ENCODE measurements around the gene DPYSL4.

DPYSL4 gene

DNA sequence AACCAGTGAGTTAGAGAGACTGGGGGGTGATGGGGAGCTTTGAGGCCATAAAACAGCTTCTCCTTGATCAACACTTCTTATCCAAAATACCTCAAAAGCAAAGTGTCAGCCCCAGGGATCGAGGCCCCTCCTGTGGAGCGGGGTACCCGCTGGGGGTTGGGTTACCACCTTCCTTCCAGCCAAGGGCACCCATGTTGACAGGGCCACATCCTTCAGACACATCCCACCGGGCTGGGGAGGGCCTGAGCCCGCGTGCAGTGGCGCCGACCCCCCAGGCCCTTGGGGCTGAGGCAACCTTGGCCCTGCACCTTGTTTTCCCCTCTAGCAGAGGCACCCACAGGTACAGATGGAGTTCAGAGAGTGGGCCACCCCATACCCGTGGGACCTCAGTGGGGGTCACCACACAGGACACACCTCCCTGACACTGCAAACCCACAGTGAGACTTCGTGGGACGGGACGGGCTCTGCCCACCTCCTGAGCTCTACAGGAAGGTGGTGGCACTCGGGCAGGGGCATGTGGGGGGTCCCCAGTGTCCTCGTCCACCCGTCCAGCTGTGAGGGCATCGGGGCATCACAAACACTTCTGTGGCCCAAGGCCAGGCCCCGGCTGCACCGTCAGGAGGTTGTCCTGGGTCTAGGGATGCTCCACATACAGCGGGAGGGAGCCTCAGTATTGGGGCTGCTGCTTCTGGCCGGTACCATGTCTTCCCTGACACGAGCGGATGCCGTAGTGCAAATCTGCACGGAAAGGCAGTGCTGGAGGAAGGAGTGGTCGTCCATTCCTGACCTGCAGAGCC lies 10.7 kb downstream of the DPYSL4 start:
- no peak for DNase-seq

- no peak for DNase-seq
Observed at GRCh38 chr10:132198068-132198370, 11.3 kb downstream of the DPYSL4 start.

DNA sequence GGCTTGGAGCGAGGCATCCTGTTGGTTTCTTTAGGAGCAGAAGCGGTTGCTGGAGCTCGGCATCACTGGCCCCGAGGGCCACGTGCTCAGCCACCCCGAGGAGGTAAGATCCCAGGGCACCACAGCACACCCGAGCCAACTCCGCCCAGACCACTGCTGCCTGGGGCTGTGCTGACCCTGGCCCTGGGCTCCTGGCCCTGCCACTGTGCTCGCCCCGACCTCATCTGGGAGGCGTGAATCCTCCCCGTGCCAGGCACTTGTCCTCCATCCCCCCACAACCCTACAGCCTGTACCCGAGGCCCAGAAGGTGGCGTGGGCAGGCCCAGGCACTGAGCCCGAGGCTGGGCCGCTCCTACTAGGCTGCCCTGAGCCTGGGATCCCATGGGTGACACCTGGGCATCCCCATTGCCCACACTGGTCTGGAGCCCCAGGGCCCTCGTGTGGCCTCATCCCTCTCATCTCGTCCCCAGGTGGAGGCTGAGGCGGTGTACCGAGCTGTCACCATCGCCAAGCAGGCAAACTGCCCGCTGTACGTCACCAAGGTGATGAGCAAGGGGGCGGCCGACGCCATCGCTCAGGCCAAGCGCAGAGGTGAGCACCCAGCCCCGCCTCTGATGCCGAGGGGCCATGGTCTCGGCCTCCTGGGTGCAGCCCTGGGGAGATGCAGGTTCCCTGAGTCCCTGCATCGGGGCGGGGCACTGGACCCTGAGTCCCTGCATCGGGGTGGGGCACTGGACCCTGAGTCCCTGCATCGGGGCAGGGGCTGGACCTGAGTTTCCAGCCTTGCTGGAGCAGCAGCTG lies 11.8 kb downstream of the DPYSL4 start:
- DNase-seq: no peak

DNA sequence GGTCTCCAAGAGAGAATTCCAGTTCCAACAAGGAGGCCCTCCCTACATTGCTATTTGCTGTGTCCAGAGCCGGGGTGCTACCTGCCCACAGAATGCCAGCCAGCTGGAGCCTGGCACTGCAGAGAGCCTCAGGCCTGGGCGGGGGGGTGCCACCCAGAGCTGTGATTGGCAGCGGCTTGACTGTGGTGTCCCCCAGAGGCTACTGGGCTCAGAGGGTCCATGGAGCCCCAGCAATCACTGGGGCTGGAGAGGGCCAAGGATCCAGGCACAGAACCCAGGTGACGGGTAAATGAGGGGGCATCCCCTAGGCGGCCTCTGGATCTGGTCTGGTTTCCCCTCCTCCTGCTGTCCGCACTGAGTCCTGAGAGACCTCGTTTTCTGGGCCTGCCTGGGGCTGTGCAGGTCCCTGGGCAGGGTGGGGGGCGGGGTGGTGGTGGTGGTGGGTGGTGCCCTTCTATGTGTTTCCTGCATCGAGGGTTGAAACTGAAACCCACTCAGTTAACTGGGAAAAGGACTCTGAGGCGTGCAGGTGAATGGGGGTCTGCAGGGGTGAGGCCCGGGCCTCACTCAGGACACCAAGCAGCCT lies 12.6 kb downstream of the DPYSL4 start:
- DNase-seq: no peak

- DNase-seq: no peak
Observed at GRCh38 chr10:132199854-132200311, 13.1 kb downstream of the DPYSL4 start.

DNA sequence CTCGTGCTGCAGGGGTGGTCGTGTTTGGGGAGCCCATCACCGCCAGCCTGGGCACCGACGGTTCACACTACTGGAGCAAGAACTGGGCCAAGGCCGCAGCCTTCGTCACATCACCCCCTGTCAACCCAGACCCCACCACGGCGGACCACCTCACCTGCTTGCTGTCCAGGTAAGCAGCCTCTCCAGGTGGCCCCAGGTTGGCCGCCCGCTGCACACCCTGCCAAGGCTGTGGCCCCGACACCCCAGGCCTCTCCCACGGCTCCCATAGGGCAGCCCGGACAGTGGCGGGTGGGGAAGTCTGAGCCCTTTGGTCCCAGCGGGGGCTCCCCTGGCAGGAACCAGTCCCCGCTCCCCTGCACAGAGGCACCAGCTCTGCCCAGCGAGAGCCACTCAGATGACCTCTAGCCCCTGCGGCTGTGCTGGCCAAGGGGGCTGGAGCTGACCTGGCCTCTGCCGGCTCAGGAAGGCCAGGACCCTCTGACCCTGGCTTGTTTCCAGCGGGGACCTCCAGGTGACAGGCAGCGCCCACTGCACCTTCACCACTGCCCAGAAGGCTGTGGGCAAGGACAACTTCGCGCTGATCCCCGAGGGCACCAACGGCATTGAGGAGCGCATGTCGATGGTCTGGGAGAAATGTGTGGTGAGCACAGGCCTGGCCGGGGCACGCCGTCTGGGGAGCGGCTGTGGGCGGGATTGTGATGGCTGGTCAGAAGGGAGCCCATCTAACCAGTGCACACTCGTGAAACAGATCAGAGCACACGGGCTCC lies 13.8 kb downstream of the DPYSL4 start:
- no peak for DNase-seq

- no peak for DNase-seq
Observed at GRCh38 chr10:132201111-132201969, 14.6 kb downstream of the DPYSL4 start.

DNA sequence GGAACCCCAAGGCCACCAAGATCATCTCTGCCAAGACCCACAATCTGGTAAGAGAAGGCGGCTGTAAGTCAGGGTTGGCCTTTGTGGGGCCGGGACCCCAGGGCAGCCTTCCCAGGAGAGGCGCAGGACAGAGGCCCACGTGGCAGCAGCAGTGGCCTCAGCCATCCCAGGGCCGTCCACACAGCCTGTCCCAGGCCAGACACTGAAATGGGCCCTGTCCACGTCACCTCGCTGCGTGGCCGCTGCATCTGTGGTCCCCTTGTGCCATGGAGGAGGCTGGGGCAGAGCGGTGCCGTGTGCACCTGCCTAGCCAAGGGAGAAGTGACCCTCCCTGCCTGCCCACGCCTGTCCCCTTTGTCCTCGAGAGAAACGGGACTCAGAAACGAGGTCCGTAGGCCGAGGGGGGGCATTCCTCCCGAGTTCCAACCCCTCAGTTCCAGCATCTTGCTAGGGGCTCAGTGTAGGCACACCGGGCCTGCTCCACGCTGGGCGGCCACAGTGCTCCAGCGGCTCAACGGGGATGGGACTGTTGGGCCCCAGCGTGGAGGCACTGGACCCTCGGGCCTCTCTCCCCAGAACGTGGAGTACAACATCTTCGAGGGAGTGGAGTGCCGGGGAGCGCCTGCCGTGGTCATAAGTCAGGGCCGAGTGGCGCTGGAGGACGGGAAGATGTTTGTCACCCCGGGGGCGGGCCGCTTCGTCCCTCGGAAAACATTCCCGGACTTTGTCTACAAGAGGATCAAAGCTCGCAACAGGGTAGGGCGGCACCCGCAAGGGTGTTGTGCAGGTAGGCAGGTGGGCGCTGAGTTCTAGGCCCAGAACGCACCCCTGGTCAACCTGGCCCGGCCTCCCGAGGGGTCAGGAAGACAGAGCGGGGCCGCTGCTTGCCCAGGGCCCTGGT lies 15.6 kb downstream of the DPYSL4 start:
- no peak for DNase-seq

DNA sequence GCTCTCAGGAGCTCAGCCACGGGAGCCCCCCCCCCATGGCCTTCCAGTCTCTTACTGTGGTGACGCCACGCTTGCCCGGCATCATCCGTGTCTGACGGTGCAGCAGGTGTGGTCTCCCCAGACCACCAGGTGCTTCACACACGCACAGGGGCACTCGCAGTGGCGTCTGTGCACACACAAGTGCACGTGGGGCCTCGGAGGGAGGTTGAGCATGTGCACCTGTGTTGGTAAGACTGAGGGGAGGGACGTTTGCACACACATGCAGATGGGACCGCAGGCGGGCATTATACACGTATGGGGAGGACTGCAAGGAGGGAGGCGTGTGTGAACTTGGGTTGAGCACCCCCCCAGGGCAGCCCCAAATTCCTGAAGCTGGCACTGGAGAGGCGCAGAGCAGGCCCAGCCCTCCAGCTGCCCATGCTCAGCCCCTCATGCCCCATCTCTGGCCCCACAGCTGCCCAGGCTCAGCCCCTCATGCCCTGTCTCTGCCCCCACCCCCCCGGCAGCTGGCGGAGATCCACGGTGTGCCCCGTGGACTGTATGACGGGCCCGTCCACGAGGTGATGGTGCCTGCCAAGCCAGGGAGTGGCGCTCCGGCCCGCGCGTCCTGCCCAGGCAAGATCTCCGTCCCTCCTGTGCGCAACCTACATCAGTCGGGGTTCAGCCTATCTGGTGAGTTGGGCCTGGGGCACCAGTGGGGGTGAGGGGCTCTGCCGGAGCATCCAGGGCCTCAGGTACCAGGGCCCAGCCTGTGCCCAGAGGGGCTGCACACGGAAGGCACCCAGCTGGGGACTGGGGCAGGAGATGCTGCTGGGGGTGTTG lies 16.7 kb downstream of the DPYSL4 start:
- DNase-seq: no peak

DNA sequence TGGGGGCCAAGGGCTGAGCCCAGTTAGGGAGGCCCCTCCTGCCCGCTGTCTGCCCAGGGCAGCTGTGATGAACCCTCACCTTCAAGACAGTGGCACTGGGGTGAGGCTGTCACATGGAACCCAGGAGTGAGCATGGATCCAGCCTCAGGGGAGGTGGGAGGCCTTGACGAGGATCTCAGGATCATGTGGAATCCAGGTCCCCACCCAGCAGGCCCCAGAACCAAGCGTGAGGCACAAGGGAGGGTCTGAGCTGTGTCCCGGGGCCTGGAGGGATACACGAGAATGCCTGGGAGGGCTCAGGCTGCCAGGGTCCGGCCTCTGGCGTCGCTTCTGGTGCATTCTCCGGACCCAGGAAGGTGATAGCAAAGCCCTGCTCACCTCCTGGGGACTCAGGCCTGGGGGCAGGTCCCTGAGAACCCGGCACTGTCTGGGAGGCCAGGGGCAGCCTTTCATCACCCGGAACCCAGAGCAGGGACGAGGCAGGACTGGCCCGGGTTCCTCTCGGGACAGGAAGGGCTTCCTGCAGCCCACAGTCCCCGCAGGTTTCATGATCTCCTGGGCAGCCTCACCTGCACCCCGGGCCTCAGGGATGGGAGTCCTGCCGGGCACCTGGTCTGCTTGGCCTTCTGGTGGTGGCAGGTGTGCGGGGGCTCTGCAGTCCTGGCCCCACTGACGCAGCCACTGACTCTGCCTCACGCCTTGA lies 17.5 kb downstream of the DPYSL4 start:
- no peak for DNase-seq

GRCh38 chr10:132204781-132205473 lies 18.2 kb downstream of the DPYSL4 start:
- DNase-seq: no peak

- DNase-seq: no peak
Observed at GRCh38 chr10:132205650-132206376, 19.1 kb downstream of the DPYSL4 start.

- DNase-seq: no peak
Observed at GRCh38 chr10:132206377-132206745, 19.6 kb downstream of the DPYSL4 start.

DNA sequence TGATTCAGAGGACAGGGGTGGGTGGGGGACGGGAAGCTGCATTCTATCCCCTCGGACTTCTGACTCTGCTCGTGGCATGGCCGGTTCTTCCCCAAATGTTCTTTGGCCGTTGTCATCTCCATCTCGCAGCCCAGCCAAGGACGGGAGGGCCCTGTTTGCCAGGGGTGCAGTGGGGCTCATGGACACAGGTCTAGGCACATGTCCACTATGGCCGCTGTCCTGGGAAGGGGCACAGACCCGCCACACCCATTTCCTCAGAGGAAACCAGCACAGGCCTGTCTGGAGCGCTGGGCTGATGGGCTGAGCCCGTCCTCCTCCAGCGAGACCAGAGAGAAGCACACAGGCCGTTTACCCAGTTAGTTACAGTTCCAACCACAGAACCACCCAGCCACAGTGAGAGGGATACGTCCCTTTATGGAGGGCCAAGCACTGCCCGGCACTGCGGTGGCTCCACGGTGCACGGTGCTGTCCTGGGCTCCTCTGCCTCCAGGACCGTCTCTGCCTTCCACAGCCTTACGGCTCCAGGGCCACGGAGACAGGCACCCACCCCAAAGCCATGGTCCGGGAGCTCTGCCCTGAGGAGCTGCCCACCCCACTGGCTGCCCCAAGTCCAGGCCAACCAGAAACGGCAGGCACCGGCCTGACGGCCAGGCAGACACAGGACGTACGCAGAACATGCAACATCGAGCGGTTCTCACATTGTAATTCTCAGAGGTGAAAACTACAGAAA lies 20.2 kb downstream of the DPYSL4 start:
- no peak for DNase-seq

DNA sequence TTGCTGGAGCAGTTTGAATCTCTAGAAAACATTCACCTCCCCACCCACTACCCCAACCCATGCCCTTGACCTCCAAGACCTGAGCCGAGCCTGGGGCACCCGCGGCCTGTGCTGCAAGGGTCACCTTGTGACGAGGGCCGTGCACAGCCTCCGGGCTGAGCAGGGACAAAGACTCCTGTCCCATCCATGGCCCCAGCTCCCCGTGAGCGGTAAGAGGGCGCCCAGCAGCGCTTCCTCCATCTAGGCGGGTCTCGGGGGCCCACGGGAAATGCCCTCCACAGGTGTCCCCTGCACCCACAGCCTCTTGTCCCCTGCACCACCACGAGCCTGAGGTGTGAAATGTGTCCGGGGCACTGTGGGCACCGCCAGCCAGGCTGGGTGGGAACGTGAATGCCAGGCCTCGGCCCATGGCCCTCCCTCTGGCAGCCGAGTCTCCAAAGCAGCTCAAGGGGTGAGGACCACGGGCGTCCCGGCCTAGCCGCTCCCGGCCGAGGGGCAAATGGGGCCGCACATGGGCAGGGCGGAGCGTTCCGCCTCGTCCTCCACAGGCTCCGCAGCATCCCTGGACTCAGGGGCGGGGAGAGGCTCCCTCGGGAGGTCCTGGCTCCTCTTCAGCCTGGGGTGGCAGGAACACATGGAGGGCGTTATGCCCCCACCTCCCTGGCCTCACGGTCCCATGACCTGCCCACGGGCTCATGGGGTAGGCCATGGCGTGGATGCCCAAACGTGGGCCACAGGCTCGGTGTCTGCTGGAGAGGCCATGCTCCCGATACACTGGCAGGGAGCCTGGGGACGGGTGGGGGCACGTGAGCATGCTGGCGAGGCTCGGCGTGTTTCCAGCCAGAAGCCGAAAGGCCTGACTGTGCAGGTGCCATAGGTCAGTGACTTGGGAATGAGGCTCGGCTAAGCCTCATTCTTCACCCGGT lies 21.1 kb downstream of the DPYSL4 start:
- no peak for DNase-seq

GRCh38 chr10:132208462-132209050 lies 21.8 kb downstream of the DPYSL4 start:
- no peak for DNase-seq

All from activated T-cell treated with anti-CD3 and anti-CD28 coated beads, Interleukin-2, amount 50 U/mL, for 1 hour (primary cell).